Keratinocyte (primary cell): ENCODE data around the gene FLVCR2.

Experiments used
- CTCF ChIP-seq, 3 experiments: IDR thresholded peaks in 1 of 3; conservative IDR thresholded peaks in 1 of 3; optimal IDR thresholded peaks in 1 of 3; 2 replicates in 2 of 3; 3 replicates in 1 of 3; pipeline versions ENCODE3 to v1.5.1; 2011; ENCODE audit warnings: low read length in 3 of 3, mild to moderate bottlenecking in 3 of 3, moderate library complexity in 2 of 3, control low read depth in 1 of 3, inconsistent platforms in 1 of 3; ENCODE audit not compliant: insufficient read depth in 2 of 3; ENCODE audit errors: extremely low read depth in 1 of 3
- EZH2 ChIP-seq: IDR thresholded peaks from one replicate; pipeline ENCODE4 v1.6.1; 2012; ENCODE audit warnings: inconsistent platforms, mild to moderate bottlenecking, low read length, moderate library complexity

- TF ChIP-seq CTCF (optimal IDR thresholded peaks at IDR 0.05 in 1 of 3, IDR thresholded peaks at IDR 0.05 in 1 of 3, conservative IDR thresholded peaks at IDR 0.05 in 1 of 3; ENCODE audit: extremely low read depth in 1 of 3, insufficient read depth in 2 of 3, low read length in 3 of 3) (no peak), EZH2 (no peak)
Measured at GRCh38 chr14:75587388-75587787, 9.0 kb downstream of the FLVCR2 start.
